GM23338 (cell line): ENCODE results near the gene EPHB1.

ENCODE experiments used
- CTCF ChIP-seq, 2 experiments: fragments of 200-600 bp in 1 of 2; sonication (generic) in 1 of 2; conservative IDR thresholded peaks; 2 replicates each; pipeline versions ENCODE4 v1.5.1 to v1.6.1; 2016 to 2017; ENCODE audit warnings: antibody characterized with exemption in 2 of 2, low read depth in 2 of 2, mild to moderate bottlenecking in 2 of 2, moderate library complexity in 1 of 2
- EZH2 ChIP-seq: fragments of 200-600 bp; sonication (generic); IDR thresholded peaks from one replicate; pipeline ENCODE4 v1.8.0; 2017; ENCODE audit warnings: antibody characterized with exemption, mild to moderate bottlenecking, low read depth; ENCODE audit not compliant: unreplicated experiment
- REST ChIP-seq: IDR thresholded peaks from one replicate; pipeline ENCODE4 v1.6.1; 2018; ENCODE audit warnings: antibody characterized with exemption; ENCODE audit not compliant: unreplicated experiment
- STAT1 ChIP-seq: IDR thresholded peaks from one replicate; pipeline ENCODE4 v1.6.1; 2016; ENCODE audit warnings: antibody characterized with exemption; ENCODE audit not compliant: unreplicated experiment

GRCh38 chr3:135238236-135238830, 443.3 kb downstream of the EPHB1 start:
- no peak for TF ChIP-seq CTCF (conservative IDR thresholded peaks at IDR 0.05; ENCODE audit: low read depth in 2 of 2)
- no peak for TF ChIP-seq REST
- TF ChIP-seq EZH2, result no peak
- no peak for TF ChIP-seq STAT1
